Left cardiac atrium (tissue), 4 donors: ENCODE results near the gene SGCA. TPM values are rescaled to one million over a fixed set of nuclear protein-coding genes. Genes with fewer than 3 reads are reported as not detected.

Experiments used
- ATAC-seq, 2 donors: fragments of 200-7000 bp; cut with Tn5 transposase; one replicate each; pipeline ENCODE4 v1.9.1; 2020; ENCODE audit warnings: mild to moderate bottlenecking in 2 of 2, moderate library complexity in 2 of 2
- DNase-seq: peaks from one replicate; pipeline ENCODE4 v3.0.0-alpha.2; 2020
- intact Hi-C, 2 donors: fragments of 100-400 bp; cut with DNase I; formaldehyde crosslinking; loops; one replicate each; pipeline versions ENCODE4 v1.14.1 to v1.15.1; 2022 to 2023
- total RNA-seq, 2 donors: library from RNA; stranded (reverse); fragmentation: NEBNext Ultra II Directional; extraction: Animal tissue kit (Norgen Biotek cat#: 25700); gene quantifications; one replicate each; pipeline ENCODE4 v1.2.1, GENCODE V29; 2021
- donor health status: DM: no; HTN: yes; CAD: no.
- donor health status: DM: no; HTN: yes; CAD: no; lungs with severe emphysema.
- donor health status: DM: yes; HTN: yes; CAD: no.
- donor health status: Dilated cardiomyopathy.

Gene SGCA
- total RNA-seq, 2 donors from 2014 or later = 96.3 to 131 TPM

DNA sequence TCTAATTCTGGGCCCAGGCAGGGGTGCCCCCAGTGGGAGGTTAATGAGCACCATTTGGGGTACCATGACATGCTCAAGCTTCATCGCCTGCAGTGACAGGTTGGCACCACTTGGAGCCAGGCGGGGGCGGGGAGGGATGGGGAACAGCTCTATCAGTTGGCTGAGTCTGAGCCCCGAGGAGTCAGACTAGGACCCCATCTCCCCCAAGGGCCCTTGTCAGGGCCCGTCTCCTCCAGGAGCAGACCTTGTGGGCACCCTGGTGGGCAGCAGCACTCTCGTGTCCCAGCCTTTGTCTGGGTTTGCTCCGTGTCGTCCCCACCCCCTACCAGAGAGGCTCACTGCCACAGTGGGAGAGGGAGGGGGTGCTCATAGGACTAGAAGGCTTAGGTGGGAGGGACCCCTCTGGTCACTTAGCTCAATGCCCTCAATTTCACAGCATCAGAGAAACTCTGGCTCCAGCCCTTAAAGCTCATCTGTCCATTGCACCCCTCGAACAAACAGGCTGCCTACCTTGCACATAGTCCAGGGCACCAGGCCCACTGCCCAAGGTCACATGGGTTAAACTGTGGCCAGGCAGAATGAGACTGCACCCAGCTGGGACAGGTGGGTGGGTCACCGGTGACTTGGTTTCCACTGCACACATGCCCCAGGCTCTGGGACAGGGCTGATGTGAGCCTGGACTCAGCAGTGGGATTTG, 19.4 kb upstream of the SGCA start:
- intact Hi-C loops = no loop called here
- DNase-seq (no peak), ATAC-seq (no peak)

- ATAC-seq (peak in 1 of 2 donors; percentile 7), DNase-seq (no peak)
- intact Hi-C loops = no loop called here
Measured at GRCh38 chr17:50146927-50147665, 18.7 kb upstream of the SGCA start.

DNA sequence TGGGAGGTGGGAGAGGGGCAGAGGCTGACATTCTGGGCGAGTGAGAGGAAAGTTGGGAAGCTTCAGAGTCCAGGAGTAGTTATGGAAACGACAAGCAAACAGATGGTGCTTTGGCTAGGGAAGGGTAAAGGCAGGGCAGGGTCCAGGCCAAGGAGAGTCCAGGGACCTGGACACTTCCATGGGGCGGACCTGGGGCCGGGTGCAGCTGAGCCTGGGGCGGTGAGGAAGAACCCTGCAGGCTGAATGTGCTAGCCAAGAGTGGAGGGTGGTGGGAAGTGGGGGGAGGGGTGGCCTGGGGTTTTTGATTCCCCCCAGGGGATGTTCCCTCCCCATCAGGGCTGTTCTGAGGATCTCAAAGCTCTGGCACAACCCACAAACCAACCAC, 18.0 kb upstream of the SGCA start:
- DNase-seq (no peak), ATAC-seq (peak in 1 of 2 donors; percentile 10)
- intact Hi-C loops = no loop called here

DNA sequence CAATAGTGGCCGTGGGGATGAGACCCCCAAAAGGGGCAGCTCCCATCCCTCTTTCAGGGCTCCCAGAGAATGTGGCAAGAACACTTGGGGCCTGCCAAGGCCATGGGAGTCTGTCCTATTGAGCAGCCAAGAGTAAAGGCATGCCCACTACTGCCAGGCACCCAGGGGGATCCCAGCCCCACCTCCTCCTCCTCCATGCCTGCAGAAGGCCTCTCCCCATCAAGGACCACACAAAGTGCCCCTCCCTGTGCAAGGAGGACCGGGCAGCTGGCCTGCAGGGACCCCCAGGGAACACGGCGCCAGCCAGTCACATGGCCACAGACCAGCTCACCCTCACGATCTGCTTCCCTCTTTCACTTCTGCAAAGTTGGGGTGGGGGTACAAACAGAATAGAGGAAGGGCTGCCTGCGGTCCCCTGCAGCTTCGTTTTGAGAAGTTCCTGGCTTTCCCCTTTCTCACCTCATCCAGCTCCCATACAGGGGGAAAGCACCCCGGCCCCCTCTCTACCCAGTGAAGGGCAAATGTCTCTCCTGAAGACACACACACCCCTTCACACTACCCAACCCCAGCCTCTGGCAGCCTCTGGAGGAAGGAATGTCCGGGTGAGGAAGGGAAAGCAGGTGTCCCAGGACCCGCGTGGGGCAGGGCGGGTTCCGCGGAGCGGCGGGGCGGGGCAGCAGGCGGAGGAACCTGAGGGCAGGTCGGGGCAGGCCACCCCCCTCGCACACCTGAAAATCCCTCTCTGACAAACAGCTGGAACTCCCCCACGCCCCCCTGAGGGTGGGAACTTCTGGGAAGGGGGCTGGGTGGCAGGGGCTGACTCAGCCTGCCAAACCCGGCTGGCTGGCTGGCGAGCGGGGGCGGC, 17.3 kb upstream of the SGCA start:
- ATAC-seq = peak; percentile 2 to 9
- DNase-seq = peak; percentile 66
- intact Hi-C loops = no loop called here

DNA sequence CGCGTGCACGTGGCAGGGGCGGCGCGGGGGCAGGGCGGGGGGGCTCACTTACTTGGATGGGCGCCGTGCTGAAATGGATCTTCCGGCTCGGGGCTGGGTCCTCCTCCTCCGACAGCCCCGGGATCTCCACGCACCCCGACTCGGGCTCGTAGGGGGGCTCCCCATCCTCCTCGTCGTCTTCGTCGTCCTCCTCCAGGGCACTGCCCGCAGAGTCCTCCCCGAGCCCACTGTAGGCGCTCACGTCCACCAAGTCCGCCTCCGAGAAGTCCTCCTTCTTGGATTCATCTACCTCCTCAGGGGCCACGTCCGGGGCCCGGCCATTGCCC, 16.8 kb upstream of the SGCA start:
- intact Hi-C loops = no loop called here
- ATAC-seq = peak in 1 of 2 donors; percentile 7
- no peak for DNase-seq

- intact Hi-C loops = no loop called here
- ATAC-seq = peak; percentile 0 to 9
- peak; percentile 73 for DNase-seq
Measured at GRCh38 chr17:50149417-50150353, 16.1 kb upstream of the SGCA start.

DNA sequence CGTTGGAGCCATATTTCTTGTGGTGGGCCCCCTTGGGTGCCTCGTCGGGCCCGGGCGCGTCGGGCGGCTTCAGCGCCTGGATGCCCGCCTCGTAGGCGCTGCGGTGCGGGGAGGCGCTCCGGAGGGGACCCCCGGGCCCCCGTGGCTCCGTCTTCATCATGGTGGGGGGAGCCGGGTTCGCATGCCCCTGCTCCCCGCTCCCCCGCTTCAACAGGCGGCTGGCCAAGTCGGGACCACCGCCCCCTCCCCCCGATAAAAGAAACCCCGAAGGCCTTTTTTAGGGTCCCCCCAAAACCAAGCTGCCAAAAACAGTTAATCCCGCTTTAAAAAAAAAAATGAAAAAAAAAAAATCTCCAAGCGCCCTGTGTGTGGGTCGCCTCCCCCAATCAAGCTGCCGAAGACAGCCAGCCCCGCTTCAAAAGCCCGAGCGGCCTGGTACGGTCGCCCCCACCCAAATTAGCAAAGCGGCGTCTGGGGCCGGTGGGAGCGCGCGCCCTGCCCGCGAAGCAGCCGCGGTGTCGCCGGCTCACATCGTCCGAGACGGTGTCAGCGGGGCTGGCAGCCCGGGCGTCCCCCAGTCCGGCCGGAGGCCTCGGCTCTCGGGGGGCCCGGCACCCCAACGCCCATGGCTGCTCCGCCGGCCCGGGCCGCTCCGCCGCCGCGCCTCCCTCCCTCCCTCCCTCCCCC, 15.3 kb upstream of the SGCA start, which contains the start of gene PPP1R9B:
Gene PPP1R9B (minus strand): TSS at position 324 of the 687 bp plus-strand sequence. CDS start 164 bp downstream, at position 160.
- intact Hi-C loops = no loop called here
- ATAC-seq = peak in 1 of 2 donors; percentile 2
- no peak for DNase-seq

- peak; percentile 75 to 80 for ATAC-seq
- intact Hi-C loops = no loop called here
- DNase-seq = peak; percentile 93
Measured at GRCh38 chr17:50151041-50151936, 14.5 kb upstream of the SGCA start.

DNA sequence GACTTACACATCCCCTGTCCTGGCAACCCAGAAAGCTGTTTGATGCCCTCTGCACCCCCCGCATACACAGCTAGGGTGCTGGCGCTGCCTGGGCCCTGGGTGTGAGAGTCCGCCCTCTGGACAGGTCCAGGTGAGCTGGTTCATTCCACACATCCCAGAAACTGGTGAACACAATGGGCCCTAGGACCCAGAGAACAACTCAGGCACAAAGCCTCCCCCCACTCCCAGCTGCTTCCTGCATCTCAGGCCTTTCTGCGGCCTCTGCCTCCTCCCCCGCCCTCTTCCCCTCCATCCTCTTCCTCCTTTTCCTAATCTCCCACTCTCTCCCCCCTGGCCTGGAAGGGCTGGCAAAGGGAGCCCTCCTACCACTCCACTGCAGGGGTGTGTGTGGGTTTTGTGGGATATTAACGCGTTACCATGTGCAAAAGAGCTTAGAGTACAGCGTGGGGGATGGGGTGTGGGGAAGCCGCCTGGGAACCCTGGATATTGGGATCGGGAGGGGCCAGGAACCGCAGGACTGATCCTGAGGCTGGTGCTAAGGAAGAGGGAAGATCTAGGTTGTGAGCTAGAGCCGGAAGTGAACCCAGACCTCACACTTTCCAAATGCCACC, 13.8 kb upstream of the SGCA start:
- ATAC-seq (peak; percentile 48 to 69), DNase-seq (peak; percentile 88)
- intact Hi-C loops = no loop called here

- ATAC-seq = no peak
- intact Hi-C loops = no loop called here
- no peak for DNase-seq
Measured at GRCh38 chr17:50152736-50153135, 13.1 kb upstream of the SGCA start.

DNA sequence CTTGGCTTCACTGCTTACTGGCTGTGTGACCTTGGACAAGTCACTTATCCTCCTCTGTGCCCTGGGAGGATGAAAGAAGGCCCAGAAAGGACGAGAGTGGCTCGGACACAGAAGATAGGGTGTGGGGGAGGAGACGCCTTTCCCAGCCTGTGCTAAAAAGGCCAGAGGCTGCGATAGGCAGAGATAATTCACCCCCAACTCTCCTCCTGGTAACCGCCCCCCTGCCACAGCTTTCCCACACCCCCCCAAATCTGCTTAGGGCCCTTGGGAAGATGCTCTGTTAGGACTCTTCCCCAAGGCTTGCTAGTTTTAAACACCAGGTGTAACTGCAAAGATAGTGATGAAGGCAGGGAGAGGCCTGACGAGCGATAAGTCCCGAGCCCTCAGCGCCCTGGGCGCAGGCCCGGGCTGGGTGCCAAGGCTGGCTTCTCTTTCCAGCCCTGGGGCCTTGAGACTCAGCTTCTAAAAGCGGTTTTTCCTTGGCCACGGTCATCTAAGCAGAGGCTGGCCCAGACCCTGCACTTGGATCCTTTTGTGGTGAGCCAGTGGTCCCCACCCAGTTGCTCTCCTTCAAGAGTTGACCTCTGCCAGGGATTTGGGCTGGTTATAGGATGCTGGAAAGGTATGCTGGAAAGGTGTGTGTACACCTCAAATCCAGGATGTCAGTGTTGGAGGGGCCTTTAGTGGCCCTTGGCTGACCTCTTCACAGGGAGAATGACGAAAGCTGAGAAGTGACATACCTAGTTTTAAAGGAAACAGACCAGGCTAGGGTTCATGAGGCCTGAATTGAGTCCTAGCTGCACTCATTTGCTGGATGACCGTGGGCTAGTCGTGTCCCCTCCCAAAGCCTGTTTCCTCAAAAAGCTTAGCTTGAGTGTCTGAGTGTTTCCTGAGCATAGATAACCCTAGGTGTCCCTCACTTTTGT, 11.9 kb upstream of the SGCA start:
- peak; percentile 73 for DNase-seq
- intact Hi-C loops = no loop called here
- peak; percentile 4 to 8 for ATAC-seq

- no peak for ATAC-seq
- DNase-seq = no peak
- intact Hi-C loops = no loop called here
Measured at GRCh38 chr17:50154604-50155003, 11.2 kb upstream of the SGCA start.

DNA sequence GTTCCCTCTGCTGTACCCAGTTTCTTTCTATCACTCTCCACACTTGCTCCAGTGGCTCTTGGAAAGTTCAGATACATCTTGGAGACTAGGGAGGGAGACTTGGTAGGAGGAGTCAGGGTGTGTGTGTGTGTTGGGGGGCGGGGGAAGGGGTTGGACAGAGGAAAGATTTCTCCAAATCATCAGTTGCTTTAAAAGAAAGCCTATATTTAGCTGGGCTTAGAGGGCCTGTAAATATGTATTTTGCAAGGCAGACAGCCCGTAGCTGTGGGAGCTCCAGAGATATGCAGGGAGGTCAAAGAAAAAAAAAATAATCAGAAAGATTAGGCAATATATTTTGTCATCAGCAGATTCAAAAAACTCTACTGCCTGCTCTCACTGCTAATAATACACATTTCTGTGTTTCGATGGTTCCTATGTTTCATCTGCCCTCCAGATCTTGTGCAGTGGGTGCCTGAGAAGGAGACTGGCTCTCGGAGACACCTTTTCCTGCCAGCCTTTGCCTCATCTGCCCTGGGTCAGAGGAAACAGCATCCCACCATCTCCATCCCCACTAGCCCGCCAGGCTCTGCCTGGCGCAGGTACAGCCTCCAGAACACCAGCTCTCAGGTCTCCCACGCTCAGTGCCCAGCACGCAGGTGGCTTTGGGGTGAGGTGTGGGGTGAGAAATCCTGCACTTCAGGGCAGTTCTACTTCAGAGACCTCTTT, 10.5 kb upstream of the SGCA start:
- intact Hi-C loops = no loop called here
- no peak for DNase-seq
- ATAC-seq = peak in 1 of 2 donors; percentile 3

DNA sequence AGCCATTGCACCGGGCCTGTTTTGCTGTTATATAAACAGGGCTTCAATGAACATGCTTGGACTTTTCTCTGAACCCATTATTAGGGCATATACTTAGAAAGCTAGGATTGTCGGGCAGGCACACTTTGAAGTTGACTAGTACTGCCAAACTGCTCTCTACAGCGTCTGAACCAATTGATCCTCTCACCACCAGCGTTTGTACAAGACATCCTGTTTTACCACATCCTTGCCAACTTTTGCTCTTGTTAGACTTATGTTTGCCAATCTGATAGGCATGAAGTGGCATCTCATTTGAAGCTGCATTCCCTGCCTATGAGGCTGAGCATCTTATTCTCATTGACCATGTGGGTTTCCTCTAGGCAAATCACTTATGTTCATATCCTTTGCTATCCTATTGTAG, 7.9 kb upstream of the SGCA start:
- no peak for DNase-seq

More for the DNA sequence above, 7.9 kb upstream of the SGCA start:
- ATAC-seq = no peak
- intact Hi-C loops = no loop called here
